HL-60 (cell line): ENCODE data around the gene ISOC1.

Experiments used
- DNase-seq, 2 experiments: peaks; one replicate each; pipeline ENCODE4 v3.0.0-alpha.2; 2010 to 2020; ENCODE audit warnings: low read depth in 1 of 2, low spot score in 1 of 2
- H3K27ac ChIP-seq: fragments of 250-450 bp; sonication (Bioruptor Pico); replicated peaks from 2 replicates; pipeline ENCODE4 v1.5.1; 2020; ENCODE audit warnings: mild to moderate bottlenecking, moderate library complexity
- H3K27me3 ChIP-seq: fragments of 250-450 bp; sonication (Bioruptor Pico); 2 replicates; pipeline ENCODE4 v1.5.1; 2021; ENCODE audit warnings: mild to moderate bottlenecking, moderate library complexity; ENCODE audit not compliant: insufficient read depth, poor library complexity, severe bottlenecking
- H3K4me3 ChIP-seq: replicated peaks from 2 replicates; pipeline ENCODE4 v1.5.1; 2011; ENCODE audit warnings: mild to moderate bottlenecking, control low read depth, low read length; ENCODE audit not compliant: insufficient read depth
- CTCF ChIP-seq: IDR thresholded peaks from one replicate; pipeline ENCODE4 v1.5.1; 2011; ENCODE audit warnings: low read length, control low read depth, inconsistent platforms; ENCODE audit not compliant: insufficient read depth
- GABPA ChIP-seq: IDR thresholded peaks from 2 replicates; pipeline ENCODE4 v1.6.1; 2012; ENCODE audit warnings: low read depth
- POLR2AphosphoS5 ChIP-seq: IDR thresholded peaks from 2 replicates; pipeline ENCODE4 v1.6.1; 2012; ENCODE audit warnings: low read depth
- REST ChIP-seq: IDR thresholded peaks from 2 replicates; pipeline ENCODE4 v1.6.1; 2012; ENCODE audit warnings: low read depth; ENCODE audit not compliant: insufficient replicate concordance
- SPI1 ChIP-seq: IDR thresholded peaks from 2 replicates; pipeline ENCODE4 v1.6.1; 2012; ENCODE audit warnings: low read depth, mild to moderate bottlenecking, borderline replicate concordance

Gene ISOC1

GRCh38 chr5:129049126-129049799 is 45.3 kb upstream of the ISOC1 start:
- DNase-seq: no peak
- TF ChIP-seq SPI1: no peak
- no peak for TF ChIP-seq CTCF
- TF ChIP-seq POLR2AphosphoS5: no peak
- no peak for TF ChIP-seq REST
- no peak for TF ChIP-seq GABPA
- no peak overlapping the region for H3K27ac ChIP-seq

GRCh38 chr5:129051283-129051682 is 43.3 kb upstream of the ISOC1 start:
- Histone ChIP-seq H3K27ac (no peak overlapping the region), H3K4me3 (no peak overlapping the region), H3K27me3 (no peaks in the 10 kb centered on the region)
- TF ChIP-seq CTCF (no peak), SPI1 (no peak), POLR2AphosphoS5 (no peak), GABPA (no peak), REST (no peak)
- no peak for DNase-seq

More at GRCh38 chr5:129049126-129049799, 45.3 kb upstream of the ISOC1 start:
- H3K4me3 ChIP-seq: no peak overlapping the region
- H3K27me3 ChIP-seq: no peaks in the 10 kb centered on the region

- DNase-seq: no peak
- Histone ChIP-seq H3K27ac (no peak overlapping the region), H3K4me3 (no peak overlapping the region), H3K27me3 (no peaks in the 10 kb centered on the region)
- no peak for TF ChIP-seq SPI1
- TF ChIP-seq GABPA: no peak
- TF ChIP-seq CTCF: no peak
- TF ChIP-seq POLR2AphosphoS5: no peak
- no peak for TF ChIP-seq REST
These were observed 41.1 kb upstream of the ISOC1 start for GRCh38 chr5:129053438-129053837.
